HEK293T (cell line): ENCODE results near the gene LGALS1.

Source experiments
- BHLHE40 ChIP-seq: fragments of 450-650 bp; IDR thresholded peaks from 2 replicates; pipeline ENCODE4 v1.6.1; 2016; ENCODE audit warnings: mild to moderate bottlenecking, moderate library complexity, borderline replicate concordance
- CTBP1 ChIP-seq: fragments of 450-650 bp; IDR thresholded peaks from 2 replicates; pipeline ENCODE4 v1.6.1; 2016; ENCODE audit warnings: borderline replicate concordance
- ELF4 ChIP-seq: fragments of 450-650 bp; IDR thresholded peaks from 2 replicates; pipeline ENCODE4 v1.6.1; 2017; ENCODE audit warnings: antibody characterized with exemption
- FOXA1 ChIP-seq: fragments of 450-650 bp; IDR thresholded peaks from 2 replicates; pipeline ENCODE4 v1.6.1; 2016; ENCODE audit warnings: mild to moderate bottlenecking
- FOXM1 ChIP-seq: fragments of 450-650 bp; IDR thresholded peaks from 2 replicates; pipeline ENCODE4 v1.6.1; 2017; ENCODE audit warnings: mild to moderate bottlenecking, borderline replicate concordance
- HDGF ChIP-seq: fragments of 450-650 bp; IDR thresholded peaks from 2 replicates; pipeline ENCODE4 v1.6.1; 2017; ENCODE audit warnings: antibody characterized with exemption, borderline replicate concordance
- L3MBTL2 ChIP-seq: fragments of 450-650 bp; conservative IDR thresholded peaks from 2 replicates; pipeline ENCODE4 v1.6.1; 2016; ENCODE audit warnings: mild to moderate bottlenecking
- LEF1 ChIP-seq: fragments of 450-650 bp; IDR thresholded peaks from 2 replicates; pipeline ENCODE4 v1.6.1; 2017; ENCODE audit warnings: mild to moderate bottlenecking, borderline replicate concordance
- NFRKB ChIP-seq: fragments of 450-650 bp; IDR thresholded peaks from 2 replicates; pipeline ENCODE4 v1.6.1; 2016; ENCODE audit warnings: mild to moderate bottlenecking, moderate library complexity
- SP1 ChIP-seq: fragments of 450-650 bp; IDR thresholded peaks from 2 replicates; pipeline ENCODE4 v1.6.1; 2017
- SUZ12 ChIP-seq: fragments of 450-650 bp; IDR thresholded peaks from 2 replicates; pipeline ENCODE4 v1.6.1; 2016; ENCODE audit warnings: mild to moderate bottlenecking
- TARDBP ChIP-seq: fragments of 450-650 bp; IDR thresholded peaks from 2 replicates; pipeline ENCODE4 v1.6.1; 2016
- ZNF384 ChIP-seq: fragments of 450-650 bp; IDR thresholded peaks from 2 replicates; pipeline ENCODE4 v1.6.1; 2016
- TF ChIP-seq, protein P1 (sequence below): fragments of 450-650 bp; IDR thresholded peaks from 2 replicates; pipeline ENCODE4 v1.6.1; 2016

DNA sequence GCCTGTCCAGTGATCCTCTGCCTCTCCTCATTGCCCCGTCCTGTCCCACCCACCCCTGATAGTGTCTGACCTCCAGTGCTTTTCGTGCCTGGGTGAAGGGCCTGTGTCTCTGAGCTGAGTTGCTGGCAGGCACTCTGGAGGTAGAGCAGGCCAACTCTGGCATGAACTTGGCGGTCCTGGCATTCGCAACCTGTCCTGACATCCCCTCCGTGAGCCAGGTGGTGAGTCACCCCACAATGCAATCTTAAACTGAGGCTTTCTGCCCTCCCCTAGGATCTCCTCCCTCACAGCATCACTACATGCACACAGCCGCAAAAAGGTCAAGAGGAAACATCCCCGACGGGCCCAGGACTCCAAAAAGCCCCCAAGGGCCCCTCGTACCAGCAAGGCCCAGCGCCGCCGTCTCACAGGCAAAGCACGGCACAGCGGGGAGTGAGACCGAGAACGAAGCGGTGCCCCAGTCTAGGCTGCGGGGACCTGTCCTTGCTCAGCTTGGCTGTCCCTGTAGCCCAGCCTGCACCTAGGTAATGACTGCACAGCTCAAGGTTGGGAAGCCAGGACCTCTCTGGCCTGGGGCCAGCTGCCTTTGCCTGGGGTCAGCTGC lies 15.6 kb downstream of the LGALS1 start:
- no peak for TF ChIP-seq HDGF
- no peak for TF ChIP-seq SP1
- no peak for TF ChIP-seq LEF1
- TF ChIP-seq NFRKB: no peak
- TF ChIP-seq BHLHE40: no peak
- TF ChIP-seq TARDBP: no peak
- TF ChIP-seq FOXM1: no peak
- TF ChIP-seq FOXA1: no peak
- no peak for TF ChIP-seq L3MBTL2
- no peak for TF ChIP-seq SUZ12
- no peak for TF ChIP-seq ELF4
- TF ChIP-seq, protein P1, sequence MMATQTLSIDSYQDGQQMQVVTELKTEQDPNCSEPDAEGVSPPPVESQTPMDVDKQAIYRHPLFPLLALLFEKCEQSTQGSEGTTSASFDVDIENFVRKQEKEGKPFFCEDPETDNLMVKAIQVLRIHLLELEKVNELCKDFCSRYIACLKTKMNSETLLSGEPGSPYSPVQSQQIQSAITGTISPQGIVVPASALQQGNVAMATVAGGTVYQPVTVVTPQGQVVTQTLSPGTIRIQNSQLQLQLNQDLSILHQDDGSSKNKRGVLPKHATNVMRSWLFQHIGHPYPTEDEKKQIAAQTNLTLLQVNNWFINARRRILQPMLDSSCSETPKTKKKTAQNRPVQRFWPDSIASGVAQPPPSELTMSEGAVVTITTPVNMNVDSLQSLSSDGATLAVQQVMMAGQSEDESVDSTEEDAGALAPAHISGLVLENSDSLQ: no peak
- no peak for TF ChIP-seq ZNF384
- no peak for TF ChIP-seq CTBP1
